Erythroblast (primary cell): ENCODE results near the gene SLC22A31.

Experiments used
- DNase-seq, 2 experiments: peaks; one replicate each; lab custom pipeline; 2025; lab: John Stamatoyannopoulos, UW
- GATA1 ChIP-seq: IDR thresholded peaks from 2 replicates; pipeline ENCODE4 v1.6.1; 2011; ENCODE audit warnings: low read depth, mild to moderate bottlenecking, control low read depth, low read length, moderate library complexity
- POLR2A ChIP-seq: IDR thresholded peaks from 2 replicates; pipeline ENCODE4 v1.6.1; 2011; ENCODE audit warnings: mild to moderate bottlenecking, low read length

SLC22A31 gene

GRCh38 chr16:89164847-89165680 lies 35.3 kb downstream of the SLC22A31 start:
- DNase-seq: no peak
- TF ChIP-seq POLR2A (no peak), GATA1 (no peak)

GRCh38 chr16:89164436-89164835 lies 35.9 kb downstream of the SLC22A31 start:
- no peak for TF ChIP-seq GATA1
- TF ChIP-seq POLR2A: no peak
- no peak for DNase-seq

GRCh38 chr16:89163297-89163696 lies 37.0 kb downstream of the SLC22A31 start:
- DNase-seq: no peak
- TF ChIP-seq GATA1: no peak

- TF ChIP-seq GATA1: no peak
- DNase-seq: no peak
Measured at GRCh38 chr16:89161763-89162713, 38.3 kb downstream of the SLC22A31 start.

- TF ChIP-seq POLR2A (no peak), GATA1 (no peak)
Measured at GRCh38 chr16:89160977-89161701, 39.2 kb downstream of the SLC22A31 start.

GRCh38 chr16:89159850-89160354 lies 40.4 kb downstream of the SLC22A31 start:
- DNase-seq: no peak
- TF ChIP-seq GATA1 (no peak), POLR2A (no peak)

More at GRCh38 chr16:89160977-89161701, 39.2 kb downstream of the SLC22A31 start:
- no peak for DNase-seq

- DNase-seq: no peak
- no peak for TF ChIP-seq POLR2A
- no peak for TF ChIP-seq GATA1
Measured at GRCh38 chr16:89159066-89159849, 41.1 kb downstream of the SLC22A31 start.

DNA sequence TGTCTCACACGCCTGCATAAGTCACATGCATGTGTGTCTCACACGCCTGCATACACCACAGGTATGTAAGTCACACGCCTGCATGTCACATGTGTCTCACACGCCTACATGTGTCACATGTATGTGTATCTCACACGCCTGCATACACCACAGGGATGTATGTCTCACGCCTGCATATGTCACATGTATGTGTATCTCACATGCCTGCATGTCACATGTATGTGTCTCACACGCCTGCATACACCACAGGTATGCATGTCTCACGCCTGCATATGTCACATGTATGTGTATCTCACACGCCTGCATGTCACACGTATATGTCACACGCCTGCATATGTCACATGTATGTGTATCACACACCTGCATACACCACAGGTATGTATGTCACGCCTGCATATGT lies 42.6 kb downstream of the SLC22A31 start:
- TF ChIP-seq GATA1 (no peak), POLR2A (no peak)
- DNase-seq: no peak

- TF ChIP-seq GATA1: no peak
- TF ChIP-seq POLR2A: no peak
- no peak for DNase-seq
Measured at GRCh38 chr16:89156740-89157645, 43.3 kb downstream of the SLC22A31 start.

- no peak for DNase-seq
- no peak for TF ChIP-seq GATA1
- TF ChIP-seq POLR2A: no peak
Measured at GRCh38 chr16:89155851-89156739, 44.2 kb downstream of the SLC22A31 start.

DNA sequence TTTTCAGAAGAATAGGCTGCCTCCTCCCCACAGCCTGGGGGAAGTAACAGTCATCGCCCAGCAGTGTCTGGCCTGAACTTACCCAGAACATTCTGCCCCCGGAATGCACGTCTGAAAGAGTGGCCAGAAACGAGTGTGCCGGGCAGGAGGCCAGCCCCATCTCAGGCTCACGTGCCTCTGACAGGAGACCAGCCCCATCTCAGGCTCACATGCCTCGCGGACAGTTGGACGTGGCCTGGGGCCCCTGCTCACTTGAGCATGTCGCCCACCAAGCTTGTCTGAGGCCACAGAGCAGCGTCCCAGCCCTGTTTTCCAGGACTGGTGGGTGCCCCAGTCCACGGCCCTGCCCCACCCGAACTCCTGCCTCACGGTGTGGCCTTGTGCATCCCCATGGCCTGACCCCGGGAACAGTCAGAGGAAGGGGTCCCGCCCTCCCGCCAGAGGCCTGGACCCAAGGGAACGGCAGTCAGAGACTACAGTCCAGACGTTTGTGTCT lies 45.1 kb downstream of the SLC22A31 start:
- no peak for DNase-seq

More for the DNA sequence above, 45.1 kb downstream of the SLC22A31 start:
- no peak for TF ChIP-seq GATA1
- TF ChIP-seq POLR2A: no peak
